Retinal pigment epithelial cell (primary cell): ENCODE measurements around the gene GRK3.
A peak's percentile ranks its signal among the peaks of the same experiment; 100 is the strongest.

ENCODE experiments used
- DNase-seq: peaks from one replicate; pipeline ENCODE4 v3.0.0-alpha.2; 2010; ENCODE audit warnings: low read depth
- H3K4me3 ChIP-seq: 2 replicates; pipeline ENCODE4 v1.5.1; 2011; ENCODE audit warnings: mild to moderate bottlenecking, low read length, control low read depth, moderate library complexity
- CTCF ChIP-seq: conservative IDR thresholded peaks from 2 replicates; pipeline ENCODE4 v1.5.1; 2011; ENCODE audit warnings: low read depth, low read length, control low read depth, inconsistent platforms

GRK3 gene

GRCh38 chr22:25774575-25775026 lies 210.1 kb downstream of the GRK3 start:
- peak; percentile 63 for TF ChIP-seq CTCF
- DNase-seq: no peak
- no peak overlapping the region for H3K4me3 ChIP-seq

DNA sequence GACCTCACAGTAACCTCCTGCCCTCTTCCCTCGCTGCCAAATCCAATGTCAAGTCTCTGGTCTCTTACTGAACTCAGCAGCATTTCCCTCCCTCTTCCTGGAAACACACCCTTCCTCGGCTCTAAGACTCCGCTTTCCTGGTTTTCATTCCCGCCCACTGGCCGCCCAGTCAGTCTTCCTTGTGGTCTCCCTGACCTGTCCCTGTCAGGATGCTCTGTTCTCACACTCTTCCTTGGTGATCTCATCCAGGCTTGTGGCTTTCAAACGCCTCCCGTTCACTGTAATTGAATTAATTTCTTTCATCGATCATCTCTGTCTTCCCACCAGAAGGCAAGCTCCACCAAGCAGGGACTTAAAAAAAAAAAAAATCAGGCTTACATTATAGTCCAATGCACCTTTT lies 211.1 kb downstream of the GRK3 start:
- DNase-seq: no peak
- TF ChIP-seq CTCF: no peak
- H3K4me3 ChIP-seq: no peak overlapping the region

DNA sequence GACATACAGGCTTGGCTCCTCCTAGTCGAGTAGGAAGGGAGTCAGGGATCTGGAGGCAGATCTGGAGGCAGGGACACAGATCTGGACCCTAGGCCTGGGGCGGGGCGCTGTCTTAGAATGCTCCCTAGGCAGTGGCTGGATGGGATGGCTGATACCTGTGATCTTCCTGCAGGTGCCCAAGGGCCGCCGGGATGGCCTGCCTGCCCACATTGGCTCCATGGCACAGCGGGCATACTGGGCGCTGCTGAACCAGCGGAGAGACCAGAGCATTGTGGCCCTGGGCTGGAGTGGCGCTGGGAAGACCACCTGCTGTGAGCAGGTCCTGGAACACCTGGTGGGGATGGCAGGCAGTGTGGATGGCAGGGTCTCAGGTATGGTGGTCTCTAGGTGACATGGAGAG lies 212.9 kb downstream of the GRK3 start:
- H3K4me3 ChIP-seq: no peak overlapping the region
- TF ChIP-seq CTCF: no peak
- no peak for DNase-seq

GRCh38 chr22:25777870-25778269 lies 213.4 kb downstream of the GRK3 start:
- no peak overlapping the region for H3K4me3 ChIP-seq
- no peak for DNase-seq
- TF ChIP-seq CTCF: peak; percentile 42
